ENCODE results near the gene LRIT1. TPM values are rescaled to one million over a fixed set of nuclear protein-coding genes. Genes with fewer than 3 reads are reported as not detected.

The LRIT1 gene
- total and polyA plus RNA-seq, 2 donors (not counting 3 experiments of a cell fraction or from before 2014, with no cell fraction given), result not detected

GRCh38 chr10:84262190-84262956, 21.0 kb upstream of the LRIT1 start:
- dilution Hi-C loops (cut with MboI; ENCODE audit: extremely low pct_ligation_motif_present, low sequenced_read_pairs), result no loop called here
- Histone ChIP-seq H3K9ac (replicated peaks; ENCODE audit: extremely low read depth, insufficient read depth, low read length) (no peak overlapping the region), H3K4me2 (ENCODE audit: insufficient read depth, low read length) (no peak overlapping the region), H3K4me1 (ENCODE audit: control insufficient read depth, extremely low read depth, insufficient read depth, low read length) (no peaks in the 10 kb centered on the region), H3K9me3 (replicated peaks; ENCODE audit: control insufficient read depth, insufficient read depth, low read length) (no peaks in the 10 kb centered on the region), H3K79me2 (ENCODE audit: control insufficient read depth, insufficient read depth, low read length) (no peaks in the 10 kb centered on the region), H3K27ac (ENCODE audit: insufficient read depth, low read depth, low read length) (no peak overlapping the region), H3K9me1 (replicated peaks; ENCODE audit: control insufficient read depth, extremely low read depth, insufficient read depth, low read length) (no peaks in the 10 kb centered on the region), H4K20me1 (replicated peaks; ENCODE audit: control insufficient read depth, extremely low read depth, insufficient read depth, low read length) (no peaks in the 10 kb centered on the region), H3K36me3 (ENCODE audit: control insufficient read depth in 2 of 2, extremely low read depth in 1 of 2, insufficient read depth in 2 of 2, low read length in 2 of 2) (no peaks in the 10 kb centered on the region), H2AFZ (ENCODE audit: low read depth, low read length) (no peak overlapping the region), H3K27me3 (ENCODE audit: control insufficient read depth in 2 of 2, insufficient read depth in 2 of 2, low read length in 2 of 2) (peaks cover 4 to 11% of the 10 kb centered on the region in 2 experiments), H3K4me3 (replicated peaks in 1 of 3; ENCODE audit: insufficient read depth in 1 of 3, low read depth in 1 of 3, low read length in 3 of 3) (no peak overlapping the region)
- TF ChIP-seq FOS (IDR thresholded peaks at IDR 0.05; ENCODE audit: borderline replicate concordance, insufficient read depth, low read length) (no peak), EZH2 (IDR thresholded peaks at IDR 0.05; ENCODE audit: borderline replicate concordance, low read depth, low read length, severe bottlenecking) (no peak), GATA2 (IDR thresholded peaks at IDR 0.05; ENCODE audit: insufficient read depth, insufficient read length, low read depth, low read length) (no peak), MYC (IDR thresholded peaks at IDR 0.05; ENCODE audit: low read depth, low read length) (no peak), POLR2AphosphoS5 (IDR thresholded peaks at IDR 0.05; ENCODE audit: insufficient read depth, low read depth, low read length) (no peak), POLR2A (IDR thresholded peaks at IDR 0.05; ENCODE audit: low read depth, low read length) (no peak), JUN (IDR thresholded peaks at IDR 0.05; ENCODE audit: borderline replicate concordance, insufficient read depth, insufficient read length, low read depth) (no peak)
- TF ChIP-seq, protein P1, sequence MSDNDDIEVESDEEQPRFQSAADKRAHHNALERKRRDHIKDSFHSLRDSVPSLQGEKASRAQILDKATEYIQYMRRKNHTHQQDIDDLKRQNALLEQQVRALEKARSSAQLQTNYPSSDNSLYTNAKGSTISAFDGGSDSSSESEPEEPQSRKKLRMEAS (IDR thresholded peaks at IDR 0.05; ENCODE audit: insufficient read depth, insufficient read length), result no peak
- TF ChIP-seq, protein P2, sequence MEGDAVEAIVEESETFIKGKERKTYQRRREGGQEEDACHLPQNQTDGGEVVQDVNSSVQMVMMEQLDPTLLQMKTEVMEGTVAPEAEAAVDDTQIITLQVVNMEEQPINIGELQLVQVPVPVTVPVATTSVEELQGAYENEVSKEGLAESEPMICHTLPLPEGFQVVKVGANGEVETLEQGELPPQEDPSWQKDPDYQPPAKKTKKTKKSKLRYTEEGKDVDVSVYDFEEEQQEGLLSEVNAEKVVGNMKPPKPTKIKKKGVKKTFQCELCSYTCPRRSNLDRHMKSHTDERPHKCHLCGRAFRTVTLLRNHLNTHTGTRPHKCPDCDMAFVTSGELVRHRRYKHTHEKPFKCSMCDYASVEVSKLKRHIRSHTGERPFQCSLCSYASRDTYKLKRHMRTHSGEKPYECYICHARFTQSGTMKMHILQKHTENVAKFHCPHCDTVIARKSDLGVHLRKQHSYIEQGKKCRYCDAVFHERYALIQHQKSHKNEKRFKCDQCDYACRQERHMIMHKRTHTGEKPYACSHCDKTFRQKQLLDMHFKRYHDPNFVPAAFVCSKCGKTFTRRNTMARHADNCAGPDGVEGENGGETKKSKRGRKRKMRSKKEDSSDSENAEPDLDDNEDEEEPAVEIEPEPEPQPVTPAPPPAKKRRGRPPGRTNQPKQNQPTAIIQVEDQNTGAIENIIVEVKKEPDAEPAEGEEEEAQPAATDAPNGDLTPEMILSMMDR (IDR thresholded peaks at IDR 0.05; ENCODE audit: extremely low read depth in 1 of 2, insufficient read depth in 1 of 2, low read depth in 1 of 2, low read length in 2 of 2), result no peak
- DNase-seq (ENCODE audit: low read depth, low spot score) (no peak), FAIRE-seq (no peak)
- intact Hi-C loops (cut with micrococcal nuclease), result no loop called here
- ChIA-PET CTCF (interaction anchor here (11.1 kb wide), 1 partner anchor 275 kb away, joined by 510 read pairs; no protein-coding TSS in a partner anchor), POLR2A (no interaction called here)
- BruUV-seq (replicated peaks), result no TSS peak
